ENCODE results near the gene ASS1.

The ASS1 gene

GRCh38 chr9:130453487-130453886, 8.7 kb downstream of the ASS1 start:
- WGBS (ENCODE audit: insufficient coverage, insufficient read length), result no CpG with 5 or more reads among the region's 7 CpGs
- no peak overlapping the region for H3K4me3 ChIP-seq (ENCODE audit: low read length)
- no peak for DNase-seq (ENCODE audit: low read depth, low spot score)
- no peaks in the 10 kb centered on the region for H3K9me3 ChIP-seq (ENCODE audit: control insufficient read depth, insufficient read depth, low read length)
- peaks cover 7% of the 10 kb centered on the region; the same call in 1 of the 2 replicates for H3K4me1 ChIP-seq (ENCODE audit: control insufficient read depth, insufficient read depth, low read length)
- H3K36me3 ChIP-seq (ENCODE audit: control insufficient read depth, insufficient read depth, low read length), result no peaks in the 10 kb centered on the region
- no peak overlapping the region for H3K27ac ChIP-seq (ENCODE audit: low read length)
- H3K27me3 ChIP-seq (ENCODE audit: control insufficient read depth, insufficient read depth, low read length), result no peaks in the 10 kb centered on the region

- H3K27ac ChIP-seq (ENCODE audit: low read length), result no peak overlapping the region
- no peaks in the 10 kb centered on the region for H3K27me3 ChIP-seq (ENCODE audit: control insufficient read depth, insufficient read depth, low read length)
- H3K36me3 ChIP-seq (ENCODE audit: control insufficient read depth, insufficient read depth, low read length), result no peaks in the 10 kb centered on the region
- H3K4me3 ChIP-seq (ENCODE audit: low read length), result no peak overlapping the region
- DNase-seq (ENCODE audit: low read depth, low spot score), result no peak
- no peaks in the 10 kb centered on the region for H3K9me3 ChIP-seq (ENCODE audit: control insufficient read depth, insufficient read depth, low read length)
- peaks cover 7% of the 10 kb centered on the region; the same call in 1 of the 2 replicates for H3K4me1 ChIP-seq (ENCODE audit: control insufficient read depth, insufficient read depth, low read length)
- 100% methylated on average over 2 of the region's 10 CpGs for WGBS (ENCODE audit: insufficient coverage, insufficient read length)
These were observed 9.5 kb downstream of the ASS1 start for GRCh38 chr9:130454096-130454811.

- Histone ChIP-seq H3K9me3 (ENCODE audit: control insufficient read depth, insufficient read depth, low read length) (no peaks in the 10 kb centered on the region), H3K36me3 (ENCODE audit: control insufficient read depth, insufficient read depth, low read length) (no peaks in the 10 kb centered on the region), H3K4me1 (ENCODE audit: control insufficient read depth, insufficient read depth, low read length) (peaks cover 7% of the 10 kb centered on the region; the same call in 1 of the 2 replicates), H3K27ac (ENCODE audit: low read length) (no peak overlapping the region), H3K27me3 (ENCODE audit: control insufficient read depth, insufficient read depth, low read length) (no peaks in the 10 kb centered on the region), H3K4me3 (ENCODE audit: low read length) (no peak overlapping the region)
- 100% methylated on average over 3 of the region's 3 CpGs for WGBS (ENCODE audit: insufficient coverage, insufficient read length)
- DNase-seq (ENCODE audit: low read depth, low spot score), result no peak
These were observed 10.1 kb downstream of the ASS1 start for GRCh38 chr9:130454812-130455325.

GRCh38 chr9:130458027-130458803, 13.5 kb downstream of the ASS1 start:
- Histone ChIP-seq H3K4me1 (ENCODE audit: control insufficient read depth, insufficient read depth, low read length) (no peaks in the 10 kb centered on the region), H3K9me3 (ENCODE audit: control insufficient read depth, insufficient read depth, low read length) (no peaks in the 10 kb centered on the region), H3K36me3 (ENCODE audit: control insufficient read depth, insufficient read depth, low read length) (no peaks in the 10 kb centered on the region), H3K27me3 (ENCODE audit: control insufficient read depth, insufficient read depth, low read length) (no peaks in the 10 kb centered on the region), H3K4me3 (ENCODE audit: low read length) (no peak overlapping the region), H3K27ac (ENCODE audit: low read length) (no peak overlapping the region)
- WGBS (ENCODE audit: insufficient coverage, insufficient read length), result no CpG with 5 or more reads among the region's 23 CpGs
- DNase-seq (ENCODE audit: low read depth, low spot score), result no peak

GRCh38 chr9:130458804-130459067, 14.0 kb downstream of the ASS1 start:
- no CpG with 5 or more reads among the region's 5 CpGs for WGBS (ENCODE audit: insufficient coverage, insufficient read length)
- no peak overlapping the region for H3K27ac ChIP-seq (ENCODE audit: low read length)

GRCh38 chr9:130459151-130459550, 14.4 kb downstream of the ASS1 start:
- Histone ChIP-seq H3K27ac (ENCODE audit: low read length) (no peak overlapping the region), H3K36me3 (ENCODE audit: control insufficient read depth, insufficient read depth, low read length) (no peaks in the 10 kb centered on the region; the same call in 1 of the 2 replicates), H3K4me1 (ENCODE audit: control insufficient read depth, insufficient read depth, low read length) (no peaks in the 10 kb centered on the region), H3K4me3 (ENCODE audit: low read length) (no peak overlapping the region), H3K9me3 (ENCODE audit: control insufficient read depth, insufficient read depth, low read length) (no peaks in the 10 kb centered on the region), H3K27me3 (ENCODE audit: control insufficient read depth, insufficient read depth, low read length) (no peaks in the 10 kb centered on the region)
- WGBS (ENCODE audit: insufficient coverage, insufficient read length), result no CpG with 5 or more reads among the region's 8 CpGs
- DNase-seq (ENCODE audit: low read depth, low spot score), result no peak

More at GRCh38 chr9:130458804-130459067, 14.0 kb downstream of the ASS1 start:
- Histone ChIP-seq H3K27me3 (ENCODE audit: control insufficient read depth, insufficient read depth, low read length) (no peaks in the 10 kb centered on the region), H3K36me3 (ENCODE audit: control insufficient read depth, insufficient read depth, low read length) (no peaks in the 10 kb centered on the region), H3K4me3 (ENCODE audit: low read length) (no peak overlapping the region), H3K9me3 (ENCODE audit: control insufficient read depth, insufficient read depth, low read length) (no peaks in the 10 kb centered on the region), H3K4me1 (ENCODE audit: control insufficient read depth, insufficient read depth, low read length) (no peaks in the 10 kb centered on the region)
- DNase-seq (ENCODE audit: low read depth, low spot score), result no peak

GRCh38 chr9:130459941-130460669, 15.3 kb downstream of the ASS1 start:
- Histone ChIP-seq H3K27me3 (ENCODE audit: control insufficient read depth, insufficient read depth, low read length) (no peaks in the 10 kb centered on the region), H3K4me1 (ENCODE audit: control insufficient read depth, insufficient read depth, low read length) (no peaks in the 10 kb centered on the region), H3K9me3 (ENCODE audit: control insufficient read depth, insufficient read depth, low read length) (no peaks in the 10 kb centered on the region), H3K36me3 (ENCODE audit: control insufficient read depth, insufficient read depth, low read length) (peaks cover 3% of the 10 kb centered on the region), H3K27ac (ENCODE audit: low read length) (no peak overlapping the region), H3K4me3 (ENCODE audit: low read length) (no peak overlapping the region)
- no peak for DNase-seq (ENCODE audit: low read depth, low spot score)
- no CpG with 5 or more reads among the region's 11 CpGs for WGBS (ENCODE audit: insufficient coverage, insufficient read length)

- Histone ChIP-seq H3K4me3 (ENCODE audit: low read length) (no peak overlapping the region), H3K9me3 (ENCODE audit: control insufficient read depth, insufficient read depth, low read length) (no peaks in the 10 kb centered on the region), H3K4me1 (ENCODE audit: control insufficient read depth, insufficient read depth, low read length) (no peaks in the 10 kb centered on the region), H3K27me3 (ENCODE audit: control insufficient read depth, insufficient read depth, low read length) (no peaks in the 10 kb centered on the region), H3K36me3 (ENCODE audit: control insufficient read depth, insufficient read depth, low read length) (peaks cover 3% of the 10 kb centered on the region), H3K27ac (ENCODE audit: low read length) (no peak overlapping the region)
- DNase-seq (ENCODE audit: low read depth, low spot score), result no peak
- whole genome bisulfite sequencing (ENCODE audit: insufficient coverage, insufficient read length), result no CpG with 5 or more reads among the region's 22 CpGs
These were observed 16.5 kb downstream of the ASS1 start for GRCh38 chr9:130461218-130461630.

GRCh38 chr9:130461731-130462130, 17.0 kb downstream of the ASS1 start:
- no peaks in the 10 kb centered on the region for H3K9me3 ChIP-seq (ENCODE audit: control insufficient read depth, insufficient read depth, low read length)
- H3K4me3 ChIP-seq (ENCODE audit: low read length), result no peak overlapping the region
- no peak for DNase-seq (ENCODE audit: low read depth, low spot score)
- H3K4me1 ChIP-seq (ENCODE audit: control insufficient read depth, insufficient read depth, low read length), result 0 out of 2 replicates have a peak, but pooled peaks cover under 1% of the 10 kb centered on the region
- no peaks in the 10 kb centered on the region for H3K27me3 ChIP-seq (ENCODE audit: control insufficient read depth, insufficient read depth, low read length)
- peaks cover 3% of the 10 kb centered on the region for H3K36me3 ChIP-seq (ENCODE audit: control insufficient read depth, insufficient read depth, low read length)
- H3K27ac ChIP-seq (ENCODE audit: low read length), result no peak overlapping the region
- WGBS (ENCODE audit: insufficient coverage, insufficient read length), result no CpG with 5 or more reads among the region's 11 CpGs

Measured in iPS DF 6.9 (cell line).